CMK (cell line): Measurements from ENCODE around the gene RALGAPA2.
A peak's percentile ranks its signal among the peaks of the same experiment; 100 is the strongest.

ENCODE experiments used
- DNase-seq: peaks from one replicate; pipeline ENCODE4 v3.0.0-alpha.2; 2010; ENCODE audit warnings: low read depth

Gene RALGAPA2

DNA sequence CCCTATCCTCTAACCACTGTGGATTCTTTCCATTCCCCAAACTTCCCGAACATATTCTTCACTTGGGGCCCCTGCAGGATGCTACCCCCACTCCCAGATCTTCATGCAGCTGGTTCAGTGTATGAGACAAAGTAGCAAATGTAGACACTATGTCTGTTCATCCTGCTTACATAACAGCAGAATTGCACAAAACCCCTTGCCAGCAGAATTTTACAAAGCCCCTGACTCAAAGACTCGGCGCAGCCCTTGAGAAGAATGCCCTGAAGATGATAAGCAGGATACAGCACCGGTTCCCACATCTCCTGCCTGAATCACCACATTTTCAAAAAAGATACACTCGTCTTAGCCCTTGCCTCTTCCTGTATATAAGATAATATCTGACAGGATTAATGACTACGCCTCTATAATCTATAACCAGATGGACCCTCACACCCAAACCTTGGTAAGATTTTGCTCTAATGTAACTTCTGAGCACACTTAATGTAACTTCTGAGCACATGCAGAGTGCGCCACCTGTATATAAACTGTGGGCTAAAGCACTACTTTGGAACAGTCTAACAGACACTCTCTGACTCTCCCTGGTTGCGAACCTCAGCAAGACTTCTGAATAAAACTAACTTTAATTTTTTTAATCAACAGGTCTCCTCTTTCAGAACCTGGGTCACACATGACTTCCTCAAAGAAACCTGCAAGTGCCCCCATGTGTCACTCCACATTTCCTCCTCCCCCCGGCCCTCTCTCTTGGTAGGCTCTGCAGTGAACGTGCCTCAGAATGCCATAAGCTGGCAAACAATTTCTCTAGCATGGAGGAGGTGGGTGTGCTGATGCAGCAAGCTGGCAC is 28.7 kb downstream of the RALGAPA2 start:
- DNase-seq: peak; percentile 70

DNA sequence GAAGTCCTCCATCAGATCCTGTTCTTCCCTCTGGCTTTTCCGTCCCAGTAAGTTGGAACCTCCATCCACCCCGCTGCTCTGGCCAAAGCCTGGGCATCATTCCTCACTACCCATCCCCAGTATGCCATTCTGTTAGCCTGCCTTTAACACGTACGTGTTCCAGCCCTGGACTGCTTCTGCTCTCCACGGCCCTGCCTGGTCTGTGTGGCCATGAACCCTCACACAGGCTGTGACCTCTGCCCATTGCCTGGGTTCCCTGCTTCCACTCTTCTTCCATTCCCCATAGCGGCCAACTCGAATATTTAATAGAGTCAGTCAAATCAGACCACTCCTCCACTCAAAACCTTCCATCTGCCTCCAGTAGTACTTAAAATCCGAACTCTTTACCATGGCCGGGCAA is 29.4 kb downstream of the RALGAPA2 start:
- DNase-seq: no peak

DNA sequence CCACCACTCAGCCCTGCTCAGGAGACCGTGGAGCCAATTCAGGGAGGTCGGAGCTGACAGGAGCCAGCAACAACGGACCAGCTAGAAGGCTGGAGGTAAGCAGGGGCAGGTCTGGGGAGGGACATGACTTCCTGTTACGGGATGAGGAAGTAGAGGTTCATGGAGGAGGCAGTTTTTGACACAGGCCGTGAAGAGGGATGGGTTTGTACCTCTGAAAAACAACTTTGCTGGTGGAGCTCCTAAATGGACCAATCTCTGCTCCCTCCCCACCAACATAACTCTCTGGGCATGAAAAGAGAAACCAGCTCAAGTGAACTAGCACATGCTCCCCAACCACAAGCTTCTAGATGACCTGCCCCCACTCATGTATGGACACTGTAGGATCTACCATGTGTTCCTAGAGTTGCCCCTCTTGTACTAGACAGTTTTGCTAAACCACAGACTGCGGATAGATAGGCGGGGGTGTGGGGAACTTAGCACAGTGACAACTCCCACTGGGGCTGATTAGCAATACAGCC is 31.4 kb downstream of the RALGAPA2 start:
- peak; percentile 72 for DNase-seq

DNA sequence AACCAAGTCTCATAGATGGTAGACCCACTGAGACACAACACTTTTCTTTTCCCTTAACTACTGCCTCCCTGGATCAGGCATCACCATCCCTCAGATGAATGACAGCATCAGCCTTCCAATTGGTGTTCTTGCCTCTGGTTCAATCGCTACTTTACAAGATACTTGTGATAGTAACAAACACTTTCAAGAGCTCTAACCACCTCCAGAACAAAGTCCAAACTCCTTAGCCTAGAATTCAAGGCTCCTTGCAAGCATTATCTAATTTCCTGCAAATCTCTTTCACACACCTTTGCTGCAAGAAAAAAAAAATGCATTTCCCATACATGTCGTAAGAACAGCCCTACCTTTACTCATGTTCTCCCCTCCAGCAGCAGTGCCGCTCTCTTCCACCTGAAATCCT is 33.1 kb downstream of the RALGAPA2 start:
- no peak for DNase-seq

DNA sequence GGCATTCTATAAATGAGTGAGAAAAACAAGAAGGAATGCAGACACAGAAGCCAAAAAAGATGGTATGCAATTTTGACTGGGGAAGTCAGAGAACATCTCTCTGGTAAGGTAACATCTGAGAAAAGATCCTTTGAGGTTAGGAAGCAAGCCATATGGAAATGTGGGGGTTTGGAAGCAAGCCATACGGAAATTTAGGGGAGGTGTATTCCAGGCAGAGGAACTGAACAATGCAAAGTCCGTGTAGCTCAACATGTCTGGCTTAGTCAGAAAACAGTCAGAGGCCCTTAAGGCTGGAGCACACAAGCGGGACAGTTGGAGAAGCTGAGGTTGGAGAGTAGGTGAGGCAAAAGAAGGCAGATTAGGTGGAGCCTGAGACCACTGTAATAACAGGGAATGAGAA is 35.3 kb downstream of the RALGAPA2 start:
- no peak for DNase-seq

DNA sequence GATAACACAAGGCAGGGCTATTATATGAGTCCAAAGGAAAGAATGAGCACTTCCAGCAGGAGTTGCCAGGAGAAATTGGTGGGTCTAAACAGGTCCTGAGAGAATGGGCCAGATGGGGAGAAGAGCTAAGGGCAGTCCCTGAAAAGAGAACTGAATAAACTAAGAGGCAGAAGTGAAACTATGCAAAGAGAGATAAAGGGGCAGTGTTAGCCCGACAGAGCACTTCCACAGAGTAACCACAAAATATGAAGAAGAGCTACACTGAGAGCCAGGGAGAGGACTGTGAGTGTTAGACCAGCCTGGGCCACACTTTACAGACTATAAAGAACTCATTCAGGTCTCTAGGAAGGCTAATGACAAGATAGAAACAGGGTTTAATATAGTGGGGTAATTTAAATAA is 43.8 kb downstream of the RALGAPA2 start:
- no peak for DNase-seq

DNA sequence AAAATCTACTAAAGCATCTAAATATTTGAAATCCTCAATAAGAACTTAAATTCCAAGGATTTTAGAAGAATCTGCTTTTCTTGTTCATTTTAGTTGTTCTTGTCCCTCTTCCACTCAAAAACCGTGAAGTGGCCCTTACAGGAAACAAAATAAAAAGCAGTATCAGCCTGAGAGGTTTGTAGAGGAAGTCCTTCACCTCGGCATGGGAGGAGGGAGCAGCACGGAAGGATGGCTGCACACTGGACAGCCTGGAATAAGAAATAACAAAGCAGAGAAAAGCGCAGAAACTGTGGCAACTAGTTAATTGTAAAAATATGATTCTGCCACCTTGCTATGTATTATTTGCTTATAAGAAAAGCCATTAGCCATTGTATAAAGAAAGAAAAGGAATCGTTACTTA is 46.1 kb downstream of the RALGAPA2 start:
- DNase-seq: no peak

DNA sequence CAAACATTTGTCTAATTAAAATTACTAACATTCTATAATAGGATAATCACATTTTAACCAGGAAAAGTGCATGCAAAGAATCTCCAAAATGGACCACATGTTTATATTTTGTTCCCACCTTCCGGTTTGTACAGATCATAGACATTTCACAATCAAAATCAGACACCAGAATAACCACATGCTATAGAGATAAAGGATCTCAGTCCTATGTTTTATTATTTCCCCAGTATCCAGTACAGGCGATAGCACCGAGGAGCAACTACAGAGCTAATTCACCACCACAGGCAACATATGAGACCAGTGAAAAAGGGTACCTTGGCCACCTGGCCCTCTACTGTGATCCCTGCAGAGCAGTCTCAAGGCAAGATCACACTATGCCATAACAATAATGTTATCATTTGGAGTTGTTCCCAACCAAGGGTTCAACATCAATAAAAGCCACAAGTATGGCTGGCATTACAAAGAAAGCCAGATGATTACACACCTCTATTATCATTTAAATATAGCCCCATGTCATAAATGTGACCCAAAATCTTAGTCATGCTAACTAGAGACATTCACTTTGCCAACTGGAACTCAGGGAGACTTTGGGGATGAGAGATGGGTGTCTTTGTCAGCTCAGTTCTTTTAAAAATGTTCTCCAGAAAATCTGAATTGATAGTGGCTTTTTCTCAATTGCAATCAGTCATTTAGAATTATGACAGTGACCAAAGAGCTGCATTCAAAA is 46.7 kb downstream of the RALGAPA2 start:
- DNase-seq: no peak

DNA sequence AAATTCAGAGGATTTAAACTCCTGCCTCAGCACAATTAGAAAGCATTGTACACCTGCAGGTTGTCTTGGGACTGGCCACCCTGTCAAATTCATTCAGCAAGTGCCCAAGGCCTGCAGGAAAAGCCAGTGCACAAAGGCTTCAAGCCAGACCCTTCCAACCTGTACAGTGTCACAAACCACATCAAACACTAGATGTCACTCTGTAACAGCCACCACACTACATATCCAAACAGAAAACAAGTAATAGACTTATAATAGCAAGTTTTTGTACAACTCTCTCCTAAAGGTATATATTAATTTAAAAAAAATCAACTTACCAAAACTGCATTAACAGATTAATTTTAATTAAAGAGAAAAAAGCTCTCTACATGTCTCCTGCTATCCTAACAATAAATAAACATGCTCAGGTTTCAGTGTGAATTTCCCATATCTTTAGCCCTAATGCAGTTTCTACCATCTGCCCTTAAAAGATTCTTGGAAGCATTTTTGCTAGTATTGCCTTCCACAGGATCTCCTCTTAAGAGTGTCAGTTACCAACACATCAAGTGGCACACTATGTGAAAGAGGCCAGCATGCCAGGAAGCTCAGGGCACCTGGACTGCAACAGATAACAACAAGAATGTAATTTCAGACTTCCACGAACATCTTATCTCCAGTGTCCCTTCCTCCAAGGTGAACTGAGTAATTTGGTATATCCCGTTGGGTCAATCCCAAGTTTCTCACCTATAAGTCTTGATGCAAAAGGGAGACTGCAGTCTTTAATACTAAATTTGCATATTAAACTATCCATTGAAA is 47.5 kb downstream of the RALGAPA2 start:
- peak; percentile 59 for DNase-seq

DNA sequence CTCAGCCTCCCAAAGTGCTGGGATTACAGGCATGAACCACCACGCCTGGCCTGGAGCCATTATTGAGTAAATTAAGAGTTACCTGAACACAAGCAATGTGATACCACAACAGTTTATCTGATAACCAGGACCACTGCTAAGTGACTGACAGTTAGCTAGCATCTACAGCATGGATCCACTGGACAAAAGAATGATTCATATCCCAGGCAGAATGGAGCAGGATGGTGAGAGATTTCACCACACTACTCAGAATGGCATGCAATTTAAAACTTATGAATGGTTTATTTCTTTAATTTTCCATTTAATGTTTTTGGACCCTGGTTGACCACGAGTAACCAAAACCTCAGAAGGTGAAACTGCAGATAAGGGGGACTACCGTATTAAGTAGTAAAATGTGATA is 48.6 kb downstream of the RALGAPA2 start:
- no peak for DNase-seq

DNA sequence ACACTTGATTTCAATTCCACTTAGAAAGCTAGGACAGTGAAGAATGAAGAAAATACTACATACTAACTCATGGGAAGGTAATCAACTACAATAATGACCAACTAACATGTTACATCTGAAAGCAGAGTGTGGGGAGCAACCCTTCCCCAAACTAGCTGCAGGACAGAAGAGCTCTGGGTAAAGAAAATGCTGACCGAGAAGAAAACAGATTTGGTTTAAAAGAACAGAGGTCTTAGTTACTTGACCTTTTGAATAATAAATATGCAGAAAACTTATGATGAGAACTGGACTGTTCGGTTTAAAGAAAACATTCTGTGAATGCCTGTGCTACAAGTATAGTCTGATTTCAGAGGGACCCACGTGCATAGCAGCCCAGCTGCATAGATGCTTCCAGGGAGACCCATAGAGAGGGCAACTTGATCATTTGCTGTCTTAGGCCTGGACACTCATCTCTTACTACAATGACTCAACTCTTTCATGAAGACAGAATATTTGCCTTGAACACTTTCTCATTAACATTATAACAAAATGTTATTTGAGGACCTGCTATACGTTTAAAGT is 53.5 kb downstream of the RALGAPA2 start:
- DNase-seq: no peak

DNA sequence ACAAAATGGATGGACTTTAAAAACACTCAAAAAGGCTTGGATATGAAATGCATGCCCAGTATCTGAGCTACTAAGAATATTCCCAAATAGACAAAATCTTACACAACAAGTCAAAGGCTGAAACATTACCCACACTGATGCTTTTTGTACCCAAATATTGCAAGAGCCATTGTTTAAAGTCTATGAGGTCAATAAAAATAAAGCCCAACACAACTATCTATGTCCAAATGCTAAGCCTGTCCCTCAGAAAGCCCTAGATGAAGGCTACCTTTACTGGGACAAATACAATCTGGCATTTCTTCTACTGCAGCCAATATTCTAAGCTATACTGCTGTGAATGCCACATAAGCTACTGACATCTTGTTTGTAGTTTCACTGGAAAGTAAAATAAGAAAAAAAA is 54.3 kb downstream of the RALGAPA2 start:
- DNase-seq: no peak

DNA sequence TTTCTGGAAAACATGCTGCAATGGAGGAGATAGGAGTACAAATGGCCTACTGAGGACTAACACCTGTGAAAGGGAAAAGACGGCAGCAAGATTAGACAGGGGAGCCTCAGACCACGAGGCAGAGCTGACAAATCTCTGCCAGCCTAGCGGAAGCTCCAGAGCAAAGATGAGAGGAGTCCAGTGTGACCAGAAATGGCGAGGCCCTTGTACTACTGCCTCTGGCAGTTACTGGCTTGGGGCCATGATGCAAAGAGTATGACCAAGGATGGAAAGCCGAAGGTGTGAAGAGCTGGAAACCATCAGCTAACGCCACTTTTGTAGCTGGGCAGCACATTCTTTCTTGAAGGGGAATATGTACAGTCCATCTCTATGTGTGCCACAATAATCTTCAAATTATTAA is 55.4 kb downstream of the RALGAPA2 start:
- DNase-seq: no peak

DNA sequence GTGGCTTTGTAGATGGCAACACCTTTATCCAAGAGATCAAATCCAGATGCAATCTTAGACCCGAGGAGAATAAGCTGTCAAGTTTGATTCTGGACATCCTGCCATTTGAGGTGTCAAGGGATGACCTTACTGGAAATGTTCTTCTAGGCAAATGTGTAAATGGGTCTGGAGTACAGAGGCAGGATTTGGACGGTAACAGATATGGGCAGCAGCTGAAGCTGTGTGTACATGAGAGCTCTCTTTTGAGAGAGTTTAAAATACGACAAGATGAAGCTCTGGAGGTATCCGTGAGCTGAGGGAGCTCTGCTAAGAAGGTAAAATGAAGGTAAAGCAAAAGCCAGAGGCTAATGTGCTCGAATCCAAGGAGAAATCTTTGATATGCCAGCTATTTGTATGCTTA is 56.6 kb downstream of the RALGAPA2 start:
- no peak for DNase-seq

DNA sequence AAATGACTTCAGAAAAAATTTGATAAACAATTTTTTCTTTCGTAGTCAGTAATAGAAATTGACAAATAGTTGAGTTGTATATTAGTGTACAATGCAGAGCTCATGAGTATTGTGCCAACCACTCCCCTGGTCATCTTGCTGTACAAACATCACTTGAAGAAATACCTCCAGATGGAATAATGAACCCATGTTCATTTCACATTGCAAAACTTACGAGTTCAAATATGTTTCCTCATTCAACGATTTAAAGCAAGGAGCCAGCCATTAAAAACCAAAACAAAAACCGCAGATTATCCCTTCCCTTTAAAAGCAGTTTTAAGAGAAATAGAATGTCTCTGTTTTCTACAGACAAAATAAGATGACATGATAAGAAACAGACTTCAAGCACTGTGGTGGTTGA is 62.5 kb downstream of the RALGAPA2 start:
- no peak for DNase-seq

DNA sequence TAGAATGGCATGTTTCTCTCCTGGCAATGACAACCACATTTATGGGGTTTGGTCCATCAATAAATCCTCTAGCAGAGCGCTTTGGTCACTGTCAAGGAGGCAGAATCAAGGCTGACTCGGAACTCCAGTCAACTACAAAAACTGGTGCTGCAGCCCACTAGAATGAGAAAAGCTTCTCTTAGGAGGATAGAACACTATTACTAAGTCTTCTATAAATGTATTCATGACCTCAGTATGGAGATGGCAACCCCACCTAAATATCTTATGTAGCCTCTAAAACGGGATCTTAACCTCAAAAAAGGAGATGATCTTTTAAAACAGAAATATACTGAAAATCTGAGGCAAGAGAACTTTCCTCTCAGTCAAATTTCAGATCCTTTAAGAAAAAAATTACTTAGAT is 68.5 kb downstream of the RALGAPA2 start:
- DNase-seq: no peak

DNA sequence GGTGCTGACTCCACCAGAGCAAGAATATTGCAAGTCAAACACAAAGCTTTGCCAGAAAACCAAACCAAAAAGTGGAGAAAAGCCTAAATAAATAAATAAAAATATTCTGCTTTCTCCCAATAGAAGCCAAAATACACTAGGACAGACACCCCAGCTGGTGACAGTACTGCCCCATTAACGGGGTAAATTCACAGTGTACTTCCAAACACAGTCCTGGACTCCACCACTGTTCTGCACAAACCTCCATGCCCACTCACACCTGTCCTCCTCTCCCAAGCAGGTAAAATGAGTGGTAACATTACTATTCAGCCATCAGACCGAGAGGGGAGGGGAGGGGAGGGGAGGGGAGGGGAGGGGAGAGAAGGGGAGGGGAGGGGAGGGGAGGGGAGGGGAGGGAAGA is 70.7 kb downstream of the RALGAPA2 start:
- DNase-seq: no peak

DNA sequence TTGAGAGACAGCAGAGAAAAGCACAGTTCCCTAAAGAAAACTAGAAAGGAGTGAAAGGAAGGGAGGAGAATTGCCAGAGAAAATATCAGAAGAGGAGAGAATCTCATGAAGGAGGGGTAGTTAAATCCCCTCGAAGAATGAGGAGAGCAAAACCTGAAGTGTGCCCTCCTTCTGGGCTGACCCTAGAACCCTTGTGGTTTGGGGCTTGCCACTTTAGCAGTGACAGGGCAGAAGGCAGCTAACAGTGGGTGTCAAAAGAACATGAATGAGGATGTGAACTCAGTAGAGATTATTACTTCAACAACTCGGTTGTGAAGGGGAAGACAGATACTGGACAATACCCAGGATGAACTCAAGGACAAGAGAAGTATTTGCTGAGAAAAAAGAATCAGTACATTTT is 73.6 kb downstream of the RALGAPA2 start:
- DNase-seq: peak; percentile 15

DNA sequence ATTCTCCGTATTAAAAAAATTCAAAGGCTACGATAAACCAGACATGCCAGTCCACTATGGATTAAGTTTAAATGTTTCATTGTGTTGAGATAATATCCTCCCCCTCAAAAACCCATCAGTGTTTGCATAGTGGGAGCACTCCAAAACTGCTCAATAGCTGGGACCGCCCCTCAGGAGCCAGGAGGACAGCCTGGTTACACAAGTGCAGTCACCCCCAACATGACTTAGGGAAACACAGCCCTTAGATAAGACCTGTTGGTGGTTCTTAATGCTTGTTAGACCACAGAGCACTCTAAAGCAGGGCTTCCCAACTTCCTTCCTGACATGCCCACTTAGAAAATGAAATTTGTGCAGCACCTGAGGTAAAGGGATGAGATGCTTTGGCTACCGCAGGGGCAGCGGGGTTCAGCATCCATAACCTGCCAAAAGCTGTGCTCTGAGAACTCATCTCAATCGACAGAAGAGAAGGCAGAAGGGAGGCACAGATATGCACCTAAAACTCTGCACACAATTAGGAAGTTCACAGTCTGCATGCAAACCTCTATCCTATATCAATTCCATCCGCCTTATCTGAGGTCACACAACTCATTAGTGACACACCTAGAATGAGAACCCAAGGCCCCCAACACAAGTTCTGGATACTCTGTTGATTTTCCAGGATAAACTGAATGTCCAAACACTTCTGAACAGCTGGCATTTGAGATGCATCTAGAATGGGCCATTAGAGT is 74.3 kb downstream of the RALGAPA2 start:
- no peak for DNase-seq

DNA sequence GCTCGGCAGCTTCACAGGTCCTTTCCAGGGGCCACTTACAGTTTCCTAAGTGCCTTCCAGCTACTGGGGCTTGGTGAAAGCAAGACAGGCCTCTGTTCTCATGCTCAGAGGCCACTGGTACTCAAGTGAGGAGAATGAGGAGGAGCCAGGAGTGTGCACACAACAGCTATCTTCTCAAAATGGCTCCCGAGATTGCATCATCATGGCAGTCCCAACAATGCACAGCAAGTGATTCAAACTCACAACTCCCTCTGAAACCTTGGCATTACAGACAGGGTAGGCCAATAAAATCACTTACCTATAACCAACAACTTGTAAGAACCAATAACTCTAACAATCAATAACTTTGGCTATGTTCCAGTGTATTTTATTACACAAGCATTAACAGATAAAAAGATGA is 77.4 kb downstream of the RALGAPA2 start:
- no peak for DNase-seq

DNA sequence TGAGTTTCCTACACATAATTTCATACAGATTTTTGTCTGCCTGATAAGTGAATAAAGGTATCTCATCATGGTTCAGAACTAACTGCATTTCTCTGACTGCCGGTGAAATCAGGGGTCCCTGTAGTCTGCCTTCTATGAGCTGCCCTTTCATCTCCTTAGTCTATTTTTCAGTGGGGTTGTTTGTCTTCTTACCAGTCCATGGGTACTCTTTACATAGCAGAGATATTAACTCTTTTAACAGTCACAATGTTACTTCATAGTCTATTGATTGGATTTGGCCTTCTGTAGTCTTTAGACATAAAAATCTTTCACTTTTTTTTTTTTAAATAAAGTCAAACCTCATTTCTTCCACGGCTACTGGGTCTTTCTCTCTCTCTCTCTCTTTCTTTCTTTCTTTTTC is 79.8 kb downstream of the RALGAPA2 start:
- DNase-seq: no peak

DNA sequence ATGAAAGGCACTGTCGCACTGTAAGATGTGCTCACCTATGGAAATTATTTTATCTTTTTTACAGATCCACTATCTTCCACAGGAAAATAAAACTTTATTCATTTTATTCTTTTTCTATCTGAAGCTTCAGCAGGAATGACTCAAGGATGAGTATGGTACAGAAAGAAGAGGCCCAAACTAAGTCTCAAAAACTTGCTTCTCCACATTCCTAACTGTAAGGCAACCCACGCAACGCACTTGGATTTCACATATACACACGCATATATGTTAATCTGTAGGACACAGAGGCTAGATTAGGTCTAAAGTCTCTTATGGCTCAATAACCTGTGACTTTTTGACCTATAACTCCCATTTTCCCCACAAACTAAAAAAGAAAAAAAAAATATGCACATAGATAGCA is 81.9 kb downstream of the RALGAPA2 start:
- no peak for DNase-seq
